SK-N-SH treated with all-trans-retinoic acid at 6 μM for 48 hours (cell line): ENCODE measurements around the gene MRPS18A.

ENCODE experiments used
- ATAC-seq: fragments of 200-7000 bp; cut with Tn5 transposase; 3 replicates; pipeline ENCODE4 v1.9.1; 2020; ENCODE audit warnings: mild to moderate bottlenecking, moderate library complexity
- ARNTL ChIP-seq: fragments of 450-650 bp; formaldehyde crosslinking; IDR thresholded peaks from 2 replicates; pipeline ENCODE4 v1.5.0; 2020; ENCODE audit warnings: low read depth, mild to moderate bottlenecking, moderate library complexity, borderline replicate concordance
- BACH2 ChIP-seq: fragments of 250-450 bp; sonication (Bioruptor Pico); IDR thresholded peaks from 2 replicates; pipeline ENCODE4 v1.9.0; 2021; ENCODE audit warnings: mild to moderate bottlenecking, borderline replicate concordance
- CSDC2 ChIP-seq: fragments of 250-450 bp; sonication (Bioruptor Pico); IDR thresholded peaks from 2 replicates; pipeline ENCODE4 v1.5.0; 2020; ENCODE audit warnings: mild to moderate bottlenecking, moderate library complexity
- ESRRG ChIP-seq: fragments of 250-450 bp; sonication (Bioruptor Pico); IDR thresholded peaks from 2 replicates; pipeline ENCODE4 v1.6.1; 2021; ENCODE audit warnings: mild to moderate bottlenecking
- OSR1 ChIP-seq: fragments of 250-450 bp; sonication (Bioruptor Pico); IDR thresholded peaks from 2 replicates; pipeline ENCODE4 v1.8.0; 2022; ENCODE audit warnings: moderate library complexity, mild to moderate bottlenecking, inconsistent platforms
- PPARA ChIP-seq: fragments of 250-450 bp; sonication (Bioruptor Pico); IDR thresholded peaks from 2 replicates; pipeline ENCODE4 v1.5.0; 2020; ENCODE audit warnings: mild to moderate bottlenecking, borderline replicate concordance
- SNAI2 ChIP-seq: fragments of 250-450 bp; sonication (Bioruptor Pico); IDR thresholded peaks from 2 replicates; pipeline ENCODE4 v1.5.0; 2020; ENCODE audit warnings: mild to moderate bottlenecking, moderate library complexity
- TCF4 ChIP-seq: fragments of 250-450 bp; sonication (Bioruptor Pico); IDR thresholded peaks from 2 replicates; pipeline ENCODE4 v1.8.0; 2021; ENCODE audit warnings: mild to moderate bottlenecking, moderate library complexity, borderline replicate concordance
- TOX ChIP-seq: fragments of 250-450 bp; sonication (Bioruptor Pico); IDR thresholded peaks from 2 replicates; pipeline ENCODE4 v1.8.0; 2021; ENCODE audit warnings: mild to moderate bottlenecking, moderate library complexity, borderline replicate concordance
- ZC3H10 ChIP-seq: fragments of 250-450 bp; sonication (Bioruptor Pico); IDR thresholded peaks from 2 replicates; pipeline ENCODE4 v1.5.1; 2021; ENCODE audit warnings: mild to moderate bottlenecking, moderate library complexity
- ZNF565 ChIP-seq: fragments of 450-650 bp; formaldehyde crosslinking; conservative IDR thresholded peaks from 2 replicates; pipeline ENCODE4 v1.5.0; 2020; ENCODE audit warnings: low read depth, mild to moderate bottlenecking, moderate library complexity
- ZNF70 ChIP-seq: fragments of 450-650 bp; formaldehyde crosslinking; IDR thresholded peaks from 2 replicates; pipeline ENCODE4 v1.5.0; 2020; ENCODE audit warnings: mild to moderate bottlenecking, moderate library complexity
- ZNF8 ChIP-seq: fragments of 450-650 bp; formaldehyde crosslinking; IDR thresholded peaks from 2 replicates; pipeline ENCODE4 v1.5.0; 2020; ENCODE audit warnings: mild to moderate bottlenecking, moderate library complexity
- TF ChIP-seq, protein P1 (sequence below): fragments of 250-450 bp; sonication (Bioruptor Pico); IDR thresholded peaks from 2 replicates; pipeline ENCODE4 v1.8.0; 2021; ENCODE audit warnings: low read depth, mild to moderate bottlenecking, moderate library complexity, borderline replicate concordance
- TF ChIP-seq, protein P2 (sequence below): fragments of 250-450 bp; sonication (Bioruptor Pico); IDR thresholded peaks from 2 replicates; pipeline ENCODE4 v1.5.0; 2020; ENCODE audit warnings: mild to moderate bottlenecking, moderate library complexity
- TF ChIP-seq, protein P3 (sequence below): fragments of 250-450 bp; sonication (Bioruptor Pico); IDR thresholded peaks from 2 replicates; pipeline ENCODE4 v1.5.1; 2020; ENCODE audit warnings: low read depth, mild to moderate bottlenecking, moderate library complexity
- TF ChIP-seq, protein P4 (sequence below): fragments of 250-450 bp; sonication (Bioruptor Pico); IDR thresholded peaks from 2 replicates; pipeline ENCODE4 v1.5.1; 2021; ENCODE audit warnings: mild to moderate bottlenecking, moderate library complexity
- TF ChIP-seq, protein P5 (sequence below): fragments of 250-450 bp; sonication (Bioruptor Pico); IDR thresholded peaks from 2 replicates; pipeline ENCODE4 v1.8.0; 2020; ENCODE audit warnings: mild to moderate bottlenecking, moderate library complexity, borderline replicate concordance

MRPS18A gene

DNA sequence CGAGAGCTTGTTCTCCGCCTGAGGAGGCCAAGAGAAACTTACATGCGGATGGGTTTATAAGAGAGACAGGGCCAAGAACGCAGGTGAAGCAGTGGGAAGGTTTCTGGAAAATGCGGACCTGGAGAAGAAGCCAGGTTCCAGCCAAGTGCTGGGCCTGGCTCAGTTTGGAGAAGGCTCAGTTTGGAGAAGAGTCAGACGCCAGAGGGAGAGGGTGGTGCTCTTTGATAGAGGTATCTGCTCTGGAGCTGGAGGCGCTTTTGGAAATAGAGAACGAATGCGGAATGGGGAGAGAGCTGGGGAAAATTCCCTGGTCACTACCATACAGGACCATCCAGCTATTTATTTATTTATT lies 42.0 kb downstream of the MRPS18A start (continued):
- TF ChIP-seq, protein P1, sequence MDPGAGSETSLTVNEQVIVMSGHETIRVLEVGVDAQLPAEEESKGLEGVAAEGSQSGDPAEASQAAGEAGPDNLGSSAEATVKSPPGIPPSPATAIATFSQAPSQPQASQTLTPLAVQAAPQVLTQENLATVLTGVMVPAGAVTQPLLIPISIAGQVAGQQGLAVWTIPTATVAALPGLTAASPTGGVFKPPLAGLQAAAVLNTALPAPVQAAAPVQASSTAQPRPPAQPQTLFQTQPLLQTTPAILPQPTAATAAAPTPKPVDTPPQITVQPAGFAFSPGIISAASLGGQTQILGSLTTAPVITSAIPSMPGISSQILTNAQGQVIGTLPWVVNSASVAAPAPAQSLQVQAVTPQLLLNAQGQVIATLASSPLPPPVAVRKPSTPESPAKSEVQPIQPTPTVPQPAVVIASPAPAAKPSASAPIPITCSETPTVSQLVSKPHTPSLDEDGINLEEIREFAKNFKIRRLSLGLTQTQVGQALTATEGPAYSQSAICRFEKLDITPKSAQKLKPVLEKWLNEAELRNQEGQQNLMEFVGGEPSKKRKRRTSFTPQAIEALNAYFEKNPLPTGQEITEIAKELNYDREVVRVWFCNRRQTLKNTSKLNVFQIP (CRISPR knock-in tag) = no peak
- TF ChIP-seq, all 23 proteins: peak for 0

DNA sequence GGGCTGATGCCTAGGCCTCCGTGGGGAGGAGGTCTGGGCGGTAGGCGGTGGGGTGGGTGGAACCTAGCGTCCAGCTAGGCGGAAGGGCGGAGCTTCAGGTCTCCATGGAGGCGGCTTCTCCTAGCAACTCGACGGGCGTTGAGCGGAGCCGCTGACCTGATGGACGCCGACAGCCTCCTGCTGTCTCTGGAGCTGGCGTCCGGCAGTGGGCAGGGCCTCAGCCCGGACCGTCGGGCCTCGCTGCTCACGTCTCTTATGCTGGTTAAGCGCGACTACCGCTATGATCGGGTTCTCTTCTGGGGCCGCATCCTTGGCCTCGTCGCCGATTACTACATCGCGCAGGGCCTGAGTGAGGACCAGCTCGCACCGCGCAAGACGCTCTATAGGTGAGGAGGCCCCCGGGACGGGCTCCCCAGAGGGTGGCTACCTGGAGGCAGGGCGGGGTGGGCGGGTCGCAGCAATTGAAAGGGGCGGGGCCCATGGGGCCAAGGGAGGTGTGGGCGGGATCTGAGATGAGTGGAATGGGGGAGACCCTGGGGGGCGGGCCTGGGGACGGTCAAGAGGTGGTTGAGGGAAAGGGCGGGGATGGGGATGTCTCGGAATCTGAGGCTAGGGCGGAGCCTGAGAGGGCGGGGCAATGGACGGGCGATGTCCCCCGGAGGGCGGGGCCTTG lies 42.5 kb downstream of the MRPS18A start, which contains the start of gene RSPH9:
Gene RSPH9 (plus strand): TSS at position 97 of the 673 bp plus-strand sequence. CDS start 63 bp downstream, at position 160.
- ATAC-seq = peak; percentile 85
- TF ChIP-seq, protein P2, sequence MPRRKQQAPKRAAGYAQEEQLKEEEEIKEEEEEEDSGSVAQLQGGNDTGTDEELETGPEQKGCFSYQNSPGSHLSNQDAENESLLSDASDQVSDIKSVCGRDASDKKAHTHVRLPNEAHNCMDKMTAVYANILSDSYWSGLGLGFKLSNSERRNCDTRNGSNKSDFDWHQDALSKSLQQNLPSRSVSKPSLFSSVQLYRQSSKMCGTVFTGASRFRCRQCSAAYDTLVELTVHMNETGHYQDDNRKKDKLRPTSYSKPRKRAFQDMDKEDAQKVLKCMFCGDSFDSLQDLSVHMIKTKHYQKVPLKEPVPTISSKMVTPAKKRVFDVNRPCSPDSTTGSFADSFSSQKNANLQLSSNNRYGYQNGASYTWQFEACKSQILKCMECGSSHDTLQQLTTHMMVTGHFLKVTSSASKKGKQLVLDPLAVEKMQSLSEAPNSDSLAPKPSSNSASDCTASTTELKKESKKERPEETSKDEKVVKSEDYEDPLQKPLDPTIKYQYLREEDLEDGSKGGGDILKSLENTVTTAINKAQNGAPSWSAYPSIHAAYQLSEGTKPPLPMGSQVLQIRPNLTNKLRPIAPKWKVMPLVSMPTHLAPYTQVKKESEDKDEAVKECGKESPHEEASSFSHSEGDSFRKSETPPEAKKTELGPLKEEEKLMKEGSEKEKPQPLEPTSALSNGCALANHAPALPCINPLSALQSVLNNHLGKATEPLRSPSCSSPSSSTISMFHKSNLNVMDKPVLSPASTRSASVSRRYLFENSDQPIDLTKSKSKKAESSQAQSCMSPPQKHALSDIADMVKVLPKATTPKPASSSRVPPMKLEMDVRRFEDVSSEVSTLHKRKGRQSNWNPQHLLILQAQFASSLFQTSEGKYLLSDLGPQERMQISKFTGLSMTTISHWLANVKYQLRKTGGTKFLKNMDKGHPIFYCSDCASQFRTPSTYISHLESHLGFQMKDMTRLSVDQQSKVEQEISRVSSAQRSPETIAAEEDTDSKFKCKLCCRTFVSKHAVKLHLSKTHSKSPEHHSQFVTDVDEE (CRISPR knock-in tag) = no peak
- TF ChIP-seq ARNTL (no peak), ZNF8 (no peak), ESRRG (CRISPR knock-in tag) (no peak), ZC3H10 (CRISPR knock-in tag) (no peak), ZNF70 (no peak), TCF4 (CRISPR knock-in tag) (no peak), SNAI2 (CRISPR knock-in tag) (no peak), PPARA (CRISPR knock-in tag) (no peak), TOX (no peak), CSDC2 (no peak), OSR1 (CRISPR knock-in tag) (no peak), BACH2 (CRISPR knock-in tag) (no peak), ZNF565 (CRISPR knock-in tag) (no peak)
- TF ChIP-seq, protein P1 (CRISPR knock-in tag) = no peak
- TF ChIP-seq, protein P3, sequence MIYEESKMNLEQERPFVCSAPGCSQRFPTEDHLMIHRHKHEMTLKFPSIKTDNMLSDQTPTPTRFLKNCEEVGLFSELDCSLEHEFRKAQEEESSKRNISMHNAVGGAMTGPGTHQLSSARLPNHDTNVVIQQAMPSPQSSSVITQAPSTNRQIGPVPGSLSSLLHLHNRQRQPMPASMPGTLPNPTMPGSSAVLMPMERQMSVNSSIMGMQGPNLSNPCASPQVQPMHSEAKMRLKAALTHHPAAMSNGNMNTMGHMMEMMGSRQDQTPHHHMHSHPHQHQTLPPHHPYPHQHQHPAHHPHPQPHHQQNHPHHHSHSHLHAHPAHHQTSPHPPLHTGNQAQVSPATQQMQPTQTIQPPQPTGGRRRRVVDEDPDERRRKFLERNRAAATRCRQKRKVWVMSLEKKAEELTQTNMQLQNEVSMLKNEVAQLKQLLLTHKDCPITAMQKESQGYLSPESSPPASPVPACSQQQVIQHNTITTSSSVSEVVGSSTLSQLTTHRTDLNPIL (CRISPR knock-in tag) = no peak
- TF ChIP-seq, protein P4, sequence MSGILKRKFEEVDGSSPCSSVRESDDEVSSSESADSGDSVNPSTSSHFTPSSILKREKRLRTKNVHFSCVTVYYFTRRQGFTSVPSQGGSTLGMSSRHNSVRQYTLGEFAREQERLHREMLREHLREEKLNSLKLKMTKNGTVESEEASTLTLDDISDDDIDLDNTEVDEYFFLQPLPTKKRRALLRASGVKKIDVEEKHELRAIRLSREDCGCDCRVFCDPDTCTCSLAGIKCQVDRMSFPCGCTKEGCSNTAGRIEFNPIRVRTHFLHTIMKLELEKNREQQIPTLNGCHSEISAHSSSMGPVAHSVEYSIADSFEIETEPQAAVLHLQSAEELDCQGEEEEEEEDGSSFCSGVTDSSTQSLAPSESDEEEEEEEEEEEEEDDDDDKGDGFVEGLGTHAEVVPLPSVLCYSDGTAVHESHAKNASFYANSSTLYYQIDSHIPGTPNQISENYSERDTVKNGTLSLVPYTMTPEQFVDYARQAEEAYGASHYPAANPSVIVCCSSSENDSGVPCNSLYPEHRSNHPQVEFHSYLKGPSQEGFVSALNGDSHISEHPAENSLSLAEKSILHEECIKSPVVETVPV = no peak
- TF ChIP-seq, protein P5, sequence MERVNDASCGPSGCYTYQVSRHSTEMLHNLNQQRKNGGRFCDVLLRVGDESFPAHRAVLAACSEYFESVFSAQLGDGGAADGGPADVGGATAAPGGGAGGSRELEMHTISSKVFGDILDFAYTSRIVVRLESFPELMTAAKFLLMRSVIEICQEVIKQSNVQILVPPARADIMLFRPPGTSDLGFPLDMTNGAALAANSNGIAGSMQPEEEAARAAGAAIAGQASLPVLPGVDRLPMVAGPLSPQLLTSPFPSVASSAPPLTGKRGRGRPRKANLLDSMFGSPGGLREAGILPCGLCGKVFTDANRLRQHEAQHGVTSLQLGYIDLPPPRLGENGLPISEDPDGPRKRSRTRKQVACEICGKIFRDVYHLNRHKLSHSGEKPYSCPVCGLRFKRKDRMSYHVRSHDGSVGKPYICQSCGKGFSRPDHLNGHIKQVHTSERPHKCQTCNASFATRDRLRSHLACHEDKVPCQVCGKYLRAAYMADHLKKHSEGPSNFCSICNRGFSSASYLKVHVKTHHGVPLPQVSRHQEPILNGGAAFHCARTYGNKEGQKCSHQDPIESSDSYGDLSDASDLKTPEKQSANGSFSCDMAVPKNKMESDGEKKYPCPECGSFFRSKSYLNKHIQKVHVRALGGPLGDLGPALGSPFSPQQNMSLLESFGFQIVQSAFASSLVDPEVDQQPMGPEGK (CRISPR knock-in tag) = no peak
- TF ChIP-seq, all 23 proteins: peak for 0
